GM12878 (cell line): Measurements from ENCODE around the gene OR14I1. TPM values are rescaled to one million over a fixed set of nuclear protein-coding genes. Genes with fewer than 3 reads are reported as not detected.

Experiments
- ATAC-seq: fragments of 200-7000 bp; cut with Tn5 transposase; 3 replicates; pipeline ENCODE4 v1.9.1; 2020; ENCODE audit warnings: mild to moderate bottlenecking, moderate library complexity
- BruUV-seq: library from RNA; stranded (reverse); fragments of 400-500 nt; replicated peaks from 2 replicates; lab custom pipeline; 2021; lab: Mats Ljungman, UMichigan
- CTCF ChIA-PET: fragments of 300-600 bp; sonication (Branson Sonifier 250); formaldehyde crosslinking; extraction: SDS; loops from one replicate; lab custom pipeline; 2021; ENCODE audit warnings: inconsistent platforms; lab: Yijun Ruan, JAX
- POLR2A ChIA-PET: fragments of 350-600 bp; formaldehyde crosslinking; extraction: SDS; loops from one replicate; lab custom pipeline; 2021; ENCODE audit warnings: inconsistent platforms; lab: Charles Lee
- RAD21 ChIA-PET: fragments of 300-600 bp; sonication (Branson Sonifier 250); formaldehyde crosslinking; loops from one replicate; lab custom pipeline; 2023; ENCODE audit warnings: antibody characterized with exemption; ENCODE audit not compliant: unreplicated experiment; lab: Charles Lee
- SMC1A ChIA-PET: fragments of 300-600 bp; sonication (Branson Sonifier 250); formaldehyde crosslinking; loops from one replicate; lab custom pipeline; 2023; ENCODE audit not compliant: unreplicated experiment, uncharacterized antibody; lab: Charles Lee
- DNase-seq: peaks from one replicate; pipeline ENCODE4 v3.0.0-alpha.2; 2011; ENCODE audit warnings: low read depth, low spot score
- FAIRE-seq: peaks from 3 replicates; lab custom pipeline; 2011; peaks lifted over from hg19 to GRCh38; lab: Jason Lieb, UNC
- H2AFZ ChIP-seq: 2 replicates; pipeline ENCODE4 v1.6.0; 2011; ENCODE audit warnings: low read depth, low read length, control low read depth; ENCODE audit not compliant: control insufficient read depth
- H3K27ac ChIP-seq: 2 replicates; pipeline ENCODE4 v1.5.1; 2011; ENCODE audit warnings: control low read depth; ENCODE audit not compliant: control insufficient read depth, insufficient read depth
- H3K27me3 ChIP-seq, 2 experiments: replicated peaks in 1 of 2; 2 replicates each; pipeline versions ENCODE4 v1.6.0 to v1.6.1; 2011; ENCODE audit warnings: low read length in 1 of 2; ENCODE audit not compliant: control insufficient read depth in 2 of 2, insufficient read depth in 2 of 2
- H3K36me3 ChIP-seq, 2 experiments: 2 replicates each; pipeline ENCODE4 v1.5.1; 2011; ENCODE audit warnings: low read length in 1 of 2; ENCODE audit not compliant: control insufficient read depth in 2 of 2, insufficient read depth in 2 of 2
- H3K4me1 ChIP-seq: 2 replicates; pipeline ENCODE4 v1.6.1; 2011; ENCODE audit warnings: mild to moderate bottlenecking, low read length, moderate library complexity, mixed read lengths; ENCODE audit not compliant: control insufficient read depth, insufficient read depth
- H3K4me2 ChIP-seq: 2 replicates; pipeline ENCODE4 v1.6.0; 2011; ENCODE audit warnings: control low read depth; ENCODE audit not compliant: control insufficient read depth, insufficient read depth
- H3K4me3 ChIP-seq: fragments of 200-600 bp; sonication (generic); 2 replicates; pipeline ENCODE4 v1.5.1; 2016
- H3K79me2 ChIP-seq: 2 replicates; pipeline ENCODE4 v1.6.0; 2011; ENCODE audit warnings: low read length; ENCODE audit not compliant: control insufficient read depth, insufficient read depth
- H3K9ac ChIP-seq: 2 replicates; pipeline ENCODE4 v1.8.0; 2011; ENCODE audit warnings: low read length, control low read depth, mixed read lengths; ENCODE audit not compliant: control insufficient read depth, insufficient read depth
- H3K9me3 ChIP-seq: replicated peaks from 3 replicates; pipeline ENCODE4 v1.5.1; 2011; ENCODE audit warnings: mild to moderate bottlenecking, low read length; ENCODE audit not compliant: control insufficient read depth, insufficient read depth
- H4K20me1 ChIP-seq: 2 replicates; pipeline ENCODE4 v1.6.0; 2011; ENCODE audit not compliant: control insufficient read depth, insufficient read depth
- BHLHE40 ChIP-seq, 2 experiments: fragments of 450-650 bp in 1 of 2; IDR thresholded peaks; 2 replicates each; pipeline ENCODE4 v1.6.1; 2011 to 2017; ENCODE audit warnings: low read depth in 2 of 2, borderline replicate concordance in 1 of 2, improper control_type of control experiment in 1 of 2, low read length in 1 of 2, mild to moderate bottlenecking in 1 of 2
- CBX5 ChIP-seq: sonication (generic); IDR thresholded peaks from 2 replicates; pipeline ENCODE4 v1.6.1; 2016; ENCODE audit warnings: low read depth, moderate library complexity, mild to moderate bottlenecking, inconsistent platforms
- CEBPB ChIP-seq, 2 experiments: fragments of 150-350 bp in 1 of 2; IDR thresholded peaks; 2 replicates each; pipeline ENCODE4 v1.6.1; 2012 to 2014; ENCODE audit warnings: low read depth in 2 of 2, low read length in 2 of 2, borderline replicate concordance in 1 of 2, inconsistent platforms in 1 of 2
- CREB1 ChIP-seq: IDR thresholded peaks from 2 replicates; pipeline ENCODE4 v1.6.1; 2012; ENCODE audit warnings: low read depth, mild to moderate bottlenecking, inconsistent platforms
- ETV6 ChIP-seq, 2 experiments: fragments of 450-650 bp in 1 of 2; IDR thresholded peaks in 1 of 2; conservative IDR thresholded peaks in 1 of 2; 2 replicates each; pipeline ENCODE4 v1.6.1; 2014; ENCODE audit warnings: antibody characterized with exemption in 1 of 2, borderline replicate concordance in 1 of 2, low read depth in 1 of 2, mild to moderate bottlenecking in 1 of 2, moderate library complexity in 1 of 2
- FOS ChIP-seq: IDR thresholded peaks from 3 replicates; pipeline ENCODE4 v1.6.1; 2011; ENCODE audit warnings: borderline replicate concordance; ENCODE audit not compliant: insufficient read length; ENCODE audit errors: extremely low read depth
- IKZF1 ChIP-seq: fragments of 450-650 bp; conservative IDR thresholded peaks from 2 replicates; pipeline ENCODE4 v1.6.1; 2017; ENCODE audit warnings: antibody characterized with exemption, mild to moderate bottlenecking
- LARP7 ChIP-seq: fragments of 450-650 bp; IDR thresholded peaks from 2 replicates; pipeline ENCODE4 v1.6.1; 2017; ENCODE audit warnings: mild to moderate bottlenecking
- WGBS: methylation state at CpG from one replicate; pipeline ENCODE4 v1.1.6; 2016; ENCODE audit warnings: low lambda C conversion rate; ENCODE audit not compliant: insufficient replicate concordance, insufficient coverage; ENCODE audit errors: missing lambda C conversion rate; 5-methylcytosine and 5-hydroxymethylcytosine counted together
- in situ Hi-C: fragments of 300-500 bp; cut with MboI; formaldehyde crosslinking; loops from 9 replicates; pipeline ENCODE4 v1.14.3; 2018; ENCODE audit warnings: mixed read lengths
- intact Hi-C: fragments of 100-400 bp; cut with micrococcal nuclease; formaldehyde crosslinking; loops from one replicate; pipeline ENCODE4 v1.14.2; 2022; ENCODE audit not compliant: unreplicated experiment
- polyA plus RNA-seq, 11 experiments: library from polyadenylated mRNA; depleted of rRNA in 4 of 11; unstranded in 6 of 11; stranded (reverse) in 5 of 11; fragments of >200 nt; fragmentation: Nextera tagmentation in 4 of 11; fragmentation: Illumina TruSeq in 1 of 11; extraction: Ambion mirVana in 4 of 11; extraction: Trizol in 1 of 11; gene quantifications; 1 replicate in 1 of 11; 2 replicates in 10 of 11; pipeline versions ENCODE4 v1.2.1 to v1.2.3, GENCODE V29; 2011 to 2016; ENCODE audit warnings: inconsistent platforms in 2 of 11, missing spikeins in 2 of 11, low read depth in 1 of 11
- total RNA-seq, 4 experiments: library from RNA; depleted of rRNA in 3 of 4; stranded (reverse); fragments of >200 nt in 3 of 4; fragmentation: Illumina TruSeq in 1 of 4; extraction: Trizol in 1 of 4; gene quantifications; 2 replicates each; pipeline versions ENCODE4 v1.2.1 to v1.2.3, GENCODE V29; 2013 to 2021
- TF ChIP-seq, protein P1 (sequence below): fragments of 450-650 bp; conservative IDR thresholded peaks from 2 replicates; pipeline ENCODE4 v1.6.1; 2017; ENCODE audit warnings: mild to moderate bottlenecking, moderate library complexity
- TF ChIP-seq, protein P2 (sequence below): fragments of 450-650 bp; IDR thresholded peaks from 2 replicates; pipeline ENCODE4 v1.6.1; 2018; ENCODE audit warnings: mild to moderate bottlenecking, low read depth, moderate library complexity; ENCODE audit not compliant: partially characterized antibody
- TF ChIP-seq, protein P3 (sequence below): fragments of 450-650 bp; IDR thresholded peaks from 2 replicates; pipeline ENCODE4 v1.6.1; 2016; ENCODE audit warnings: mild to moderate bottlenecking, moderate library complexity, borderline replicate concordance

Gene OR14I1
- total and polyA plus RNA-seq, 10 of the 15 experiments (the other 5 are each of a cell fraction or from before 2014, with no cell fraction given), result 0.21 to 1.5 (median 0.79) TPM

DNA sequence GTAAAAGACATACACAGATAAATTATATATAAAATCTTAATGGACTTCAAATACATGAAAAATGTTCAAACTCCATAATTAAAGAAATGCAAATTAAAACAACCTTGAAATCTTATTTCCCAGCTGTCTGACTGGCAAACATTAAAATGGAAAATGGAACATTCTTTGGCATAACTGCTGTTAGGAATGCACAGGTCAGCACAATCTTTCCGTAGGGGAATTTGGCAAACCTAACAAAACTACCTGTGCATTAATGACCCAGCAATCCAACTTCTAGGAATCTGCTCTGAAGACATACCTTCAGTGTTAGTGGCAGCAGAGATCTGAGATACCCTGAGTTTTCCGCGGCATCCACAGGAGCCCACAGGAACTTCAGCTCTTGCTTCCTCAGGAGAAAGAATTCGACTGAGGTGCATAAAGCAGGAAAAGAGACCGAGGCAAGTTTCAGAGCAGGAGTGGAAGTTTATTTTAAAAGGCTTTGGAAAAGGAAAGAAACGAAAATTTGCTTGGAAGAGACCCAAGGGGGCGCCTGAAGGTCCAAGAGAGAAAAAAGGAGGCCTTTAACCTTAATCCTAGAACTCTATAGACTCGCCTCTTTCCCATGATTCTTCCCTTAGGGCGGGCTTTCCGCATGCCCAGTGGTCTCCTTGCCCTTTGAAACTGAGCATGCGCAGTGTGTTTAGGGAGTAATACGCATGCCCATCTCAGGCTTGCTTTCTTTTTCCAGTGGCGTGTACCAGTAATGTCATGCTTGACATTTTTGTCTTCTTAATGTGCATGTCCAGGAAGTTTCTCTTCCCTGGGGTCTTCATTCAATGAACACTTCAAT is 28.2 kb upstream of the OR14I1 start:
- 58% methylated on average over 13 of the region's 13 CpGs for WGBS
- Histone ChIP-seq H3K27ac (no peak overlapping the region), H2AFZ (no peak overlapping the region), H3K4me2 (no peak overlapping the region), H3K79me2 (no peaks in the 10 kb centered on the region), H4K20me1 (no peaks in the 10 kb centered on the region), H3K4me1 (no peaks in the 10 kb centered on the region), H3K9ac (no peak overlapping the region), H3K36me3 (no peaks in the 10 kb centered on the region), H3K4me3 (no peak overlapping the region), H3K9me3 (no peaks in the 10 kb centered on the region), H3K27me3 (no peaks in the 10 kb centered on the region)
- ChIA-PET CTCF (interaction anchor here (0.9 kb wide), 1 partner anchor 9 kb away, joined by 3 read pairs; no protein-coding TSS in a partner anchor), SMC1A (interaction anchor here (1.9 kb wide), 1 partner anchor 50 kb away, joined by 6 read pairs; no protein-coding TSS in a partner anchor), POLR2A (no interaction called here), RAD21 (no interaction called here)
- ATAC-seq (no peak), FAIRE-seq (no peak), DNase-seq (no peak)
- in situ Hi-C loops, result no loop called here
- intact Hi-C loops, result no loop called here
- BruUV-seq, result no TSS peak
- TF ChIP-seq CBX5 (no peak), FOS (no peak), IKZF1 (no peak), ETV6 (conservative IDR thresholded peaks at IDR 0.05 in 1 of 2, IDR thresholded peaks at IDR 0.05 in 1 of 2; ENCODE audit: borderline replicate concordance in 1 of 2, low read depth in 1 of 2) (no peak), CEBPB (IDR thresholded peaks at IDR 0.05; ENCODE audit: borderline replicate concordance in 1 of 2, low read depth in 2 of 2, low read length in 2 of 2) (no peak), LARP7 (no peak), BHLHE40 (IDR thresholded peaks at IDR 0.05; ENCODE audit: borderline replicate concordance in 1 of 2, low read depth in 2 of 2, low read length in 1 of 2) (no peak), CREB1 (no peak)
- TF ChIP-seq, protein P1, sequence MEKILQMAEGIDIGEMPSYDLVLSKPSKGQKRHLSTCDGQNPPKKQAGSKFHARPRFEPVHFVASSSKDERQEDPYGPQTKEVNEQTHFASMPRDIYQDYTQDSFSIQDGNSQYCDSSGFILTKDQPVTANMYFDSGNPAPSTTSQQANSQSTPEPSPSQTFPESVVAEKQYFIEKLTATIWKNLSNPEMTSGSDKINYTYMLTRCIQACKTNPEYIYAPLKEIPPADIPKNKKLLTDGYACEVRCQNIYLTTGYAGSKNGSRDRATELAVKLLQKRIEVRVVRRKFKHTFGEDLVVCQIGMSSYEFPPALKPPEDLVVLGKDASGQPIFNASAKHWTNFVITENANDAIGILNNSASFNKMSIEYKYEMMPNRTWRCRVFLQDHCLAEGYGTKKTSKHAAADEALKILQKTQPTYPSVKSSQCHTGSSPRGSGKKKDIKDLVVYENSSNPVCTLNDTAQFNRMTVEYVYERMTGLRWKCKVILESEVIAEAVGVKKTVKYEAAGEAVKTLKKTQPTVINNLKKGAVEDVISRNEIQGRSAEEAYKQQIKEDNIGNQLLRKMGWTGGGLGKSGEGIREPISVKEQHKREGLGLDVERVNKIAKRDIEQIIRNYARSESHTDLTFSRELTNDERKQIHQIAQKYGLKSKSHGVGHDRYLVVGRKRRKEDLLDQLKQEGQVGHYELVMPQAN, result no peak
- TF ChIP-seq, protein P2, sequence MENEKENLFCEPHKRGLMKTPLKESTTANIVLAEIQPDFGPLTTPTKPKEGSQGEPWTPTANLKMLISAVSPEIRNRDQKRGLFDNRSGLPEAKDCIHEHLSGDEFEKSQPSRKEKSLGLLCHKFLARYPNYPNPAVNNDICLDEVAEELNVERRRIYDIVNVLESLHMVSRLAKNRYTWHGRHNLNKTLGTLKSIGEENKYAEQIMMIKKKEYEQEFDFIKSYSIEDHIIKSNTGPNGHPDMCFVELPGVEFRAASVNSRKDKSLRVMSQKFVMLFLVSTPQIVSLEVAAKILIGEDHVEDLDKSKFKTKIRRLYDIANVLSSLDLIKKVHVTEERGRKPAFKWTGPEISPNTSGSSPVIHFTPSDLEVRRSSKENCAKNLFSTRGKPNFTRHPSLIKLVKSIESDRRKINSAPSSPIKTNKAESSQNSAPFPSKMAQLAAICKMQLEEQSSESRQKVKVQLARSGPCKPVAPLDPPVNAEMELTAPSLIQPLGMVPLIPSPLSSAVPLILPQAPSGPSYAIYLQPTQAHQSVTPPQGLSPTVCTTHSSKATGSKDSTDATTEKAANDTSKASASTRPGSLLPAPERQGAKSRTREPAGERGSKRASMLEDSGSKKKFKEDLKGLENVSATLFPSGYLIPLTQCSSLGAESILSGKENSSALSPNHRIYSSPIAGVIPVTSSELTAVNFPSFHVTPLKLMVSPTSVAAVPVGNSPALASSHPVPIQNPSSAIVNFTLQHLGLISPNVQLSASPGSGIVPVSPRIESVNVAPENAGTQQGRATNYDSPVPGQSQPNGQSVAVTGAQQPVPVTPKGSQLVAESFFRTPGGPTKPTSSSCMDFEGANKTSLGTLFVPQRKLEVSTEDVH, result no peak
- TF ChIP-seq, protein P3, sequence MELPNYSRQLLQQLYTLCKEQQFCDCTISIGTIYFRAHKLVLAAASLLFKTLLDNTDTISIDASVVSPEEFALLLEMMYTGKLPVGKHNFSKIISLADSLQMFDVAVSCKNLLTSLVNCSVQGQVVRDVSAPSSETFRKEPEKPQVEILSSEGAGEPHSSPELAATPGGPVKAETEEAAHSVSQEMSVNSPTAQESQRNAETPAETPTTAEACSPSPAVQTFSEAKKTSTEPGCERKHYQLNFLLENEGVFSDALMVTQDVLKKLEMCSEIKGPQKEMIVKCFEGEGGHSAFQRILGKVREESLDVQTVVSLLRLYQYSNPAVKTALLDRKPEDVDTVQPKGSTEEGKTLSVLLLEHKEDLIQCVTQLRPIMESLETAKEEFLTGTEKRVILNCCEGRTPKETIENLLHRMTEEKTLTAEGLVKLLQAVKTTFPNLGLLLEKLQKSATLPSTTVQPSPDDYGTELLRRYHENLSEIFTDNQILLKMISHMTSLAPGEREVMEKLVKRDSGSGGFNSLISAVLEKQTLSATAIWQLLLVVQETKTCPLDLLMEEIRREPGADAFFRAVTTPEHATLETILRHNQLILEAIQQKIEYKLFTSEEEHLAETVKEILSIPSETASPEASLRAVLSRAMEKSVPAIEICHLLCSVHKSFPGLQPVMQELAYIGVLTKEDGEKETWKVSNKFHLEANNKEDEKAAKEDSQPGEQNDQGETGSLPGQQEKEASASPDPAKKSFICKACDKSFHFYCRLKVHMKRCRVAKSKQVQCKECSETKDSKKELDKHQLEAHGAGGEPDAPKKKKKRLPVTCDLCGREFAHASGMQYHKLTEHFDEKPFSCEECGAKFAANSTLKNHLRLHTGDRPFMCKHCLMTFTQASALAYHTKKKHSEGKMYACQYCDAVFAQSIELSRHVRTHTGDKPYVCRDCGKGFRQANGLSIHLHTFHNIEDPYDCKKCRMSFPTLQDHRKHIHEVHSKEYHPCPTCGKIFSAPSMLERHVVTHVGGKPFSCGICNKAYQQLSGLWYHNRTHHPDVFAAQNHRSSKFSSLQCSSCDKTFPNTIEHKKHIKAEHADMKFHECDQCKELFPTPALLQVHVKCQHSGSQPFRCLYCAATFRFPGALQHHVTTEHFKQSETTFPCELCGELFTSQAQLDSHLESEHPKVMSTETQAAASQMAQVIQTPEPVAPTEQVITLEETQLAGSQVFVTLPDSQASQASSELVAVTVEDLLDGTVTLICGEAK, result no peak
